Activated T-cell treated with anti-CD3 and anti-CD28 coated beads for 4 hours (primary cell): ENCODE measurements around the gene ZNF670.
"Not testable (repeated sequence)": the region's sequence is repeated elsewhere in the genome, so short reads cannot be mapped to it uniquely, and the experiment has no call there.

ENCODE experiments used
- DNase-seq: peaks from one replicate; pipeline ENCODE4 v3.0.0-alpha.2; 2020

Gene ZNF670

DNA sequence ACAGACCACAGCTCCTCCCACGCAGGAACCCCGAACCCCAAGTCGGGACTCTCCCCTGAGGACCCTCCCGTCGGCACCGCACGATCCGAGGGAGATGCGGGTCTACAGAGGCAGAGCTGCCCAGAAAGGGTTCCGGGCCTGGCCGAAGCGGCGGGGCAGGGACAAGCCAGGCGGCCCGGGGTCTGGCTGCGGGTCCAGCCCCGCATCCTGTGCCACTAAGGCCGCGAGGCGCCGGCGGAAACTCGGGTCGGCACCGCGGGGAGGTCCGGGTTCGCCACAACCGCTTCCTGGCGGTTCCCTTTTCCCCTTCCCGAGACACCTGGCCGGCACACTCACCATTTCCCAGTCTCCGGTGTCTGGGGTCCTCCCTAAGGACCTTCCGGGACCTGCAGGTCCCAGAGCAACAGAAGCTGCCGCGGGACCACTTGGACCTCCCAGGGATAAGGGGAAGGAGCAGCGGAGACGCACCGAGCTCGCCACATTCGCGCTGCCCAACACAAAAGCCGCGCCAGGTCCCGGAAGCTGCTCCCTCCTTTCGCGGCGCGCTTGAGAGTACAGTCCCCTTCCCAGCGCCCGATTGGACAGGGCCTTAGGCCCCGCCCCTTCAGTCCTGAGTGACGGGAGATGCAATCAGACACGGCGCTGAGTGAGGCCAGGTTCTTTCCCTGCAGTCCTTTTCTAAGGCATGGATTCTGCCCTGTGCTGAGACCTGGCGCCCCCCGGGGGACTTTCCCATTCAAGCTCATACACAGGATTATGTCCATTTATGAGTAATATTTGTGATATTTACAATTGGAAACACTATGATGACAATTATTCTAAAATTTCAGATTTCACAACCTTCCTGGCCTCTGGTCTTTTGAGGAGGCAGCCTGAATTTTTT is at the start of gene ZNF670:
Gene ZNF670 (minus strand): TSS at position 554 of the 883 bp plus-strand sequence. CDS start 215 bp downstream, at position 339.
- DNase-seq, result peak; percentile 83

DNA sequence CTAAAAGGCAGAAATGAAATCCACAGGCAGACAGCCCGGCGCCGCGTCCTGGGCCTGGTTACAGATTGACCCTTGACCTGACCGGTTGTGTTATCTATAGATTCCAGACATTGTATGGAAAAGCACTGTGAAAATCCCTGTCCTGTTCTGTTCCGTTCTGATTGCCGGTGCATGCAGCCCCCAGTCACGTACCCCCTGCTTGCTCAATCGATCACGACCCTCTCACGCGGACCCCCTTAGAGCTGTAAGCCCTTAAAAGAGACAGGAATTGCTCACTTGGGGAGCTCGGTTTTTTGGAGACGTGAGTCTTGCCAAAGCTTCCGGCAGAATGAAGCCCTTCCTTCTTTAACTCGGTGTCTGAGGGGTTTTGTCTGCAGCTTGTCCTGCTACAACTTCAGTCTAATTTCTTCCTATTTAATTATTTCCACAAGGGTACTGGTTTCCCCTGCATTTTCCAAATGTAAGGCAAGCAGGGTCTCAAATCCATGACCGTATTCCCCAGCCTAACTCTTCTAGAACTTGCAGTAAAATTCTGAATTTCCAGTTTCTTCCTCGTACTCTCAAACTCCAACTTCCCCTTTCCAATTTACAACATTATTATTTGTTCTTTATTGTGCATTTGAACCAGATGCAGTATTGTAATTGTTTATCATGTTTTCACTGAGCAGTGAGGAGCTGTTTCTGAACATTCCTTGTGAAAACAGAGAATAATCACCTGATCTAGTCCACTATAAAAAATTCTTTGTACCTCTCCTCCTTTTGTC is 49.1 kb upstream of the ZNF670 start:
- not testable (repeated sequence) for DNase-seq

DNA sequence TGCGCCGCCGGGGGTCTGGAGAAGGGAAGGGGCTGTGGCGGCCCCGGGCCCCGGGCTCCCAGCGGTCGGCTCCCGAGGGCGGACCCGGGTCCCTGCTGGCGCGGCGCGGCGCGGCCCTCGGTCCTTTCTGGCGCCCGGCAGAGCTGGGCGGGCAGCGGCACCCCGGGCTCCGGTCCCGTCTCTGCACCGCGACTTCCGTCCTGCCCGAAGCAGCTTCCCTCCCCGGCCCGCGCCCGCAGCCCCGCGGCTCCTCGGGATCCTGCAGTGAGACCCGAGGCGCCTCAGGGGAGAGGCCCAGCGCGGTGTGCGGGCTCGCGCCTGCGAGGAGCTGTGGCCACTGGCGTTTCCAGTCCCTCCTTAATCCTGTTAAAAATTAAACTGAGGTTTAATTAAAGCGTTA is 48.0 kb upstream of the ZNF670 start:
- not testable (repeated sequence) for DNase-seq

DNA sequence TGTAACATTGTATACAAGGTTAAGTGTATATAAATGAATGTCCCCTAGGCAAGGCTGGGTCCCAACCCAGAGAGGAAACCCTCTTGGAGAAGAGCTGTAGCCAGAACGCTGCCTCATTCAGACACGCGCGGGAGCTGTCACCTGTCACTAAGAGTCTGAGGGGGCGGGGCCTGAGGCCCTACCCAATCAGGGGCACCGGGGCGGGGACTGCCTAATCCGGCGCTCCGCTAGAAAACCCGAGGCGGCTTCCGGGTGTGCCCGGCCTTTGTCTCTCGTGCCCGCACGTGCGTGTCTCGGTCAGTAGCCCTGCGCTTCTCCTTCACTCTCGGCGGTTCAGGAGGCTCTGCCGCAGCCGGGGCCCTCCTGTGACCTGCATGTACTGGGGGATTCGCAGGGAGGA is 47.6 kb upstream of the ZNF670 start:
- not testable (repeated sequence) for DNase-seq

DNA sequence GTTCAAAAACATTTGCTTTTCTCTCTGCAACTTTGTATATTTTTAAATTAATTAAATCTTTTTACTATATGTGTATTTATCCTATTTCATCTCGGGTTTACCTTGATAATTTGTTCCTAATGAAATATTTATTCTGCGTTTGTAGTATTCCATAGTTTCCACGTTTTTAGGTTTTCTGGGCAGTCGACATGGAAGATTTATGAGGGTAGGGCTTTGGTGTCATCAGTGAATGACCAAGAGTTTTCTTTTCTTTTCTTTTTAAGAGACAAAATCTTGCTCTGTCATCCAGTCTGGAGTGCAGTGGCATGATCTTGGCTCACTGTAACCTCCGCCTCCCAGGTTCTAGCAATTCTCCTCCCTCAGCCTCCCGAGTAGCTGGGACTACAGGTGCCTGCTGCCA is 42.8 kb upstream of the ZNF670 start:
- no peak for DNase-seq

DNA sequence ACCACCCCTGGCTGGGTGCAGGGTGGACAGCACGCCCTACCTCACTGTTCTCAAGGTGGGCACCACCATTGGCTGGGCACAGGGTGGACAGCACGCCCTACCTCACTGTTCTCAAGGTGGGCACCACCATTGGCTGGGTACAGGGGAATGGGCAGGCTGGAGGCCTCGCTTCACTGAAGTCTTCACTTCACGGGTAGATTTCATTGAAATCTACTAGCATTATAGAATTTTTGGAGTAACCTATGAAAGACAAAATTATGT is 41.7 kb upstream of the ZNF670 start:
- DNase-seq, result not testable (repeated sequence)

DNA sequence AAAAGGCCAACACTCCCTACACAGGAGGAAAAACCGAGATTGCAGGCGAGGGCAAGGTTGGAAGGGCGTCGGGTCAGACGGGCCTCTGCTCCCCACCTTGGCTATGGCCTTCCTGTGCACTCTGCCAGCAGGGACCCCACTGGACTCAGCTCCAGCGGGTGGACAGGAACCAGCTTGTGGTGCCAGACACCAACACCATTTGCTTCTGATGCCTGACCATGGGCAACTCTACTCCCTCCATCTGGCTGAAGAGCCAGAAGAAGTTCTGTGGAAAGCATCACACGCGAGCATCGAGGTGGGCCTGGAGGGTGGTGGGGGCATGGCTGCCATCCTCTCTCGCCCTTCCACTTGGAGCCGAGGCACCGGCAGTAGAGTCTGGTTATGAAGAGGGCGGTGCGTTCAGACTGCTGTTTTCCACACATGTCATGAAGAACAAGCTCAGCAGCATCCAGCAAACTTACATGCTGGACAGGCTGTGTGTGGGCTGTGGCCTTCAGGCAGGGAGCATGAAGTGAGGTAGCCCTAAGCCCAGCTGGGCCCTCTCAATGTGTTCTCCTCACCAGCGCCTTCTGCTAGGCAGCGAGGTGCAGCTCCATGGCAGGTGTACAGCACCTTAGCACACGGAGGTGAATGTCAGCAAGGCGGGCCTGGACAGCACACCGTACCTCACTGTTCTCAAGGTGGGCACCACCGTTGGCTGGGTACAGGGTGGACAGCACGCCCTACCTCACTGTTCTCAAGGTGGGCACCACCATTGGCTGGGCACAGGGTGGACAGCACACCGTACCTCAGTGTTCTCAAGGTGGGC is 41.2 kb upstream of the ZNF670 start:
- DNase-seq, result no peak

DNA sequence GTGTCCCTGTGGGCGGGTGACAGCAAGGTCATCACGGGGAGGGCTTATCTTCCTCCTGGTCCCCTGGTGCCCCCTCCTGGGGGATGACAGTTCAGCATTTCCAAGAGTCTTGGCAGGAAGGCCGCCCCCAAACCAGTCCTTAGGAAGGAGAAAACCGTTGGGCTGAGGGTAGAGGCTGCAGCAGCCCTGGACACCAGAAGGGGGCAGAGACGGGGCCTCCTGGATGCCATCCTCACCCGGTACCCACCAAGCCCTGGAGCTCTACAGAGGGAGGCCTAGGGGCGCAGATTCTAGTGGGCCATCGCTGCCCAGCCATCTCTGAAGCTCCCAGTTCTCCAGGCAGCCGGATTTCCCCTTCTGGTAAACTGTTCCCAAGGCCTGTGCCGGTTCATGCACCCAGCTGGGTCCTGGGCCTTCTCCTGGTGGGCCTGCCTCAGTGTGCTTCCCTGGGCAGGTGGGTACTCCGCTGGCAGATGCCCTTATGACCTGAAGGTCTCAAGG is 40.4 kb upstream of the ZNF670 start:
- no peak for DNase-seq

DNA sequence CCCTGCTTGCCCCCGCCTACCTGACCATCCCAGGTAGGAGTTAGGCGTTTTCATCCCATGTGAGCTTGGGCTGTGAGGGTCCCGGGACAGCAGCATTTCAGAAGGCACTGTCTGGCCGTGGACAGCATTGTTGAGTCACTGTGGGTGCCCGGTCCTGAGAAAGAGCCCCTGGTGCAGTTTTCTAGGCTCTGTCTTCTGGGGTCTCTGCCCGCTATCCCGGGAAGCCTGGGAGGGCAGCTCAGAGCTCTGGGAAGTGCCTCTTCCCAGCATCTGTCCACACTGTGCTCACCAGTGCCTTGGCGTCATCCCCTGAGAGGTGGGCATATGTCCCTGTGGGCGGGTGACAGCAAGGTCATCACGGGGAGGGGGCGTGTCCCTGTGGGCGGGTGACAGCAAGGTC is 36.9 kb upstream of the ZNF670 start:
- no peak for DNase-seq

DNA sequence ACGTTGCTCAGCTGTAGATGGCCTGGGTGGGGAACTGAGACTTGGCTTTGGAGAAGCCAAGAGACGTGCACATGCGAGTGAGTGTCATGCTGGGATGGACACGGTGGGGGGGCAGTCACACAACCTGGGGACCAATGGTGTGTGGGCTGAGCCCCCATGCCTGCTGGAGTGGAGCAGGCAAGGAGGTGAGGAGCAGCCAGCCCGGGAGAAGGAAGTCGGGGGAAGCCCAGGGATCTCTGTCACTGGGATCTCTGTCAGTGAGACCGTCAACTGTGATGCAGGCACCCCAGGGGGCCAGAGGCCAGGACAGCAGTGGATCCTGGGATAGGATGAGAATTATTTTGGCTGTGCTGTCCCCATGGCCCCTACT is 36.5 kb upstream of the ZNF670 start:
- DNase-seq, result no peak

DNA sequence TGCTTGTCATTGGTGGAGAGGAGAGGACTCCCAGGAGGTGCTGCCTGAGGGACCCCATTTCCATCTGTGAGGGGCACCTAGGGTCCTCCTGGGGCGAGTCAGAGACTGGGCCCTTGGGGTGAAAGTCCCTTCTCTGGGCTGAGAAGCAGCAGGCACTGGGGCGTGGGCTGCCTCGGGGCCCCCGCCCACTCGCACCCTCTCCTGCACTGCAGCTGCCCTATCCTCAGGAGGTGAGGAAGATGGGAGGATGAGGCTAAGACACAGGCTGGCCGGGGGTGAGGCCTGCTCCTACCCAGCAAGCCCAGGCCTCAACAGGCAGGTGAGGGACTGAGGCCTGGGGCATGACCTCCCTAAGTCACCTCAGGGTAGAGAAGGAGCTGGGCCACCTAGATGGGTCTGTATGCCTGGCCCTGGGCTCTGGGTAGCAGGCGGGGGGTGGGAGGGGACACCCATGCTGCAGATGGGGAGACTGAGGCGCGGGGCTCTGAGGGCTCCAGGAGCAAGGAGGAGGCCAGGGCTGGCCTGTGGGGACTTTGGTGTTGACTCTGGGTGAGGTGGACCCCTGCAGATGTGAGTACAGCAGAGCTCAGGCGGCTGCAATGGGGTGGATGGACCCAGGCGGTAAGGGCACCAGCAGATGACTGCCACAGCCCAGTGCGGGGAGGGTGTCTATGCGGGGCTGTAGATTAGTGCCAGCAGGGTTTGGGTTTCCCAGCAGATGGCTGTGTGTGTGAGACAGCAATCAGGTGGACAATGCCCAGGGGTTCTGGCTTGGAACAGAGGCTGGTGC is 35.9 kb upstream of the ZNF670 start:
- no peak for DNase-seq

DNA sequence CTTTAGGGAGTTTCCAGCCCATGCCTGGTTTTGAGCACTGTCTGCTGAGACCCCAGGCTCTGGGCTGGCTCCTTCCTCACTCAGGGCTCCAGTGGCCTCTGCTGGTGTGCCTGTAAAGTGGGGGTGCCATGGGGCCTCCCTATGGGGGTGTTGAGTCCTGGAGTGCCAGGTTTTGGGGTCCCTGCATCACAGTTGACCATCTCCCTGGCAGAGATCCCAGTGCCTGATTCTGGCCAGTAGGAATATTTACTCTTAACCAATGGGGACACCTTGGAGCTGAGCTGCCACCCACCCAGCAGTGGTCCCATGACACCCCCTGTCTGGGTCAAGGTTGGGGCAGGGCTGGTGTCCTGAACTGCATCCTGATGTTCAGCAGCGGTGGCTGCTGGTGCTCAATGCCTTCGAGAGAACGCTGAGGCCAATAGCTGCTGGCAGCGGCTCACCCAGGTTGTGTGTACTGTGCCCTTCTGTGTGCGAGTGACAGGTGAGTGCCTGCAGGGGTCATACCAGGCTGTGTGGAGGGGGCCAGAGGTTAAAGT is 35.2 kb upstream of the ZNF670 start:
- no peak for DNase-seq

DNA sequence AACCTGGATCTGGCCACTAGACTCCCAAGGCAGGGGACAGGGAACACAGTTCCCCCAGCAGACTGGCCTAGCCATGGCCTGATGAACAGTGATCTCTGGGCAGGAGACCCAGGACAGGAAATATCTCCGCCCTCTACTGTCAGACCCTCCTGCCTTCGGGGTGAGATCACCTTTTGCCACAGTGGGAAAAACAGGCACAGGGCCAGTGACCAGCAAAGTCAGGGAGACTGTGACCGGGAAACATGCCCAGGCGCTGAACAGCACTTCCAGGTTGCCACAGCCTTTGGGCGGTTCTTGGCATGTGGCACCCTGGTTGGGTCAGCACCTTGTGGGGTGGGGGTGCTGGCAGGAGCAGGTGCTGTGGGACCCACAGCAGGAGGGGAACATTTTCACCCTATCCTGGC is 34.5 kb upstream of the ZNF670 start:
- DNase-seq, result no peak

DNA sequence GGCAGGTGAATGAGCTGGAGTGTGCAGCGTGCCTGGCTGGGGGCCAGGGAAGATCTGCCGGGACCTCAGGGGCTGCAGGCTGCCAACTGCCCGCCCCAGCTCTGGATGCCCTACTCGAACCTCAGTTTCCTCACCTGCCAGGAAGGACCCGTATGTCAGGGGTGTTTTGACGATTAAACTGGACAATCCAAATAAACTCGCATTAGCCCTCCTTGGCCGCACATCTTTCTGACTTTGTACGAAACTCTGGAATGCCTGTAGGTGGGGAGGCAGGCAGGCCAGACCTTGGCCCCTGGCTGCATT is 33.8 kb upstream of the ZNF670 start:
- DNase-seq, result no peak

DNA sequence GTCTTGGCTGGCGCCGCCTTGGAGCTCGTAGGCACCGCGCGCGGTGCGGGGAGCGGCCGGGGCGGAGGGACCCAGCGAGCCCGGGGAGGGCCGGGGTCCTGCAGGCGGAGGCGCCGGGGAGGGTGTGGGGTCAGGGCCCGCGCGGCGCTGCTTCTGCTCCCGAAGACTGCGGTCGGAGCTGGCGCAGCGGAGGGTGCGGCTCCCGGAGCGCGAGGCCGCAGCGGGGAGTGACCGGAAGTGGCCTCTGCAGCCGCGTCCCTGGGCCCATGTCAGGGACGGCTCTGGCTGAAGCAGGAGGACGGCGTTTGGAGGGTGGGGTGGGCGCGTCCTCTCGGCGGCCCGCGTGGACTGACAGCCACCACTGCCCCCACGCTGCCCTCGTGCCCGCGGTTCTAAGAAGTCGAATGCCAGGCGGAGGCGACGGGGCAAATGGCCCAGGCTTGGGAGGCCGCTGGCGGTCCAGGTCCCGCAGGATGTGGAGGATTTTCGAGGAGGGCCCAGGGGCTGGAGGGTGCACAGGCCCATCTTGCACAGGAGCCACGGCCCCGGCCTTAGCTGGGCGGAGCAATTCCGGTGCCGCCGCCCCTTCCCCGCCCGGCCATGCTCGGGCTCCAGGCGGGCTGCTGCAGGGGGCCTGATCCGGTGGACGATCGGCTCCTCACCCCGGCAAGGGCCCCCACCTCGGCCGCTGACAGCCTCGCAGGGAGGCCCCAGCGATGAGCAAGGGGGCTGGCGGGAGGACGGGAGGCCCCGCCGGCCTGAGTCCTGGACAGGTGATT is 33.3 kb upstream of the ZNF670 start:
- DNase-seq, result no peak

DNA sequence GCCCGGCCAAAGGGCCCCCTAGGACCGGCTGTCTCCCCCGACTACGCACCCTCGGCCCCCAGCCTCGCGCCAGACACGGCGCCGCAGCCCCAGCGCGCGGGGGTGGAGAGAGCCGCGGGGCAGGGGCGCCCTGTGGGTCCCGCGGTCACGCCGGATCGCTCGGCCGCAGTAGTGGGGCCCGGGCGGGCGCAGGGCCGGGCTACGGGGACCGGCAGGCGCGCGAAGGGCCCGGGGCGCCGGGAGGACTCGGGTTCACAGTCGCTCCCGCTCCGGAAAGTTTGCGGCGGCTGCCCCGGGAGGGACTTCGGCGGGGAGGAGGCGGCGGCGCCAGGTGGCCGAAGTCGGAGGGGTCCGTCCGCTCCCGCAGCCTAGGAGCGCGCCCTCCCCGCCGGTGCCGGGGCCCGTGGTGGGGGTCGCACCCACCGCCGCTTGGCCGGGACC is 32.7 kb upstream of the ZNF670 start:
- no peak for DNase-seq

DNA sequence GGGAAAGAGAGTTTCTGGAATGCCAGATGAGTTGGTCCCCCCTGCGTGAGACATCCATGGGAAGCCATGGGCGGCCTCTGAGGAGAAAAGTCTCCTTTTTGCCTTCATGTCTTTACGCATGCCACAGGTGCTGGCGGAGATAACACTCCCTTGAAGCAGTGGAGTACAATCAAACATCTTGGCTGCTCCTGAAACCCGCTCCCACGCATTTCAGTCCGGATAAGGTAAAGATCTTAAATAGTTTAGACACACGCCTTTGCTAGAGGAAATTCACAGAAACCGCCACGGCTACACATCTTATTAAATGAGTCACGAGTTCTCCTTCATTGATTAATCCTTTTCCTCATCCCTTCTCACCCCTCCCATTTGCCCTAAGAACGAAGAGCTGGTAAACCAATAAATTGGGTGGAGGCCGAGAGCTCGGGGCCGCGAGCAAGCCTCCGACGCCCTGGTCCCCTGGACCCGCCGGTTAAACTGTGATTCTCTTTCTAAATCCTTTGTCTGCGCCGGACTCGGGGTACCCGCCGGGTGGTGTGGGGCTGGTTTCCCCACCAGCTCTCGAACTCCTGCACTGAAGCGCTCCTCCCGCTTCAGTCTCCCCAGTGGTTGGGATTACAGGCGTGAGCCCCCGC is 32.1 kb upstream of the ZNF670 start:
- peak; percentile 25 for DNase-seq

DNA sequence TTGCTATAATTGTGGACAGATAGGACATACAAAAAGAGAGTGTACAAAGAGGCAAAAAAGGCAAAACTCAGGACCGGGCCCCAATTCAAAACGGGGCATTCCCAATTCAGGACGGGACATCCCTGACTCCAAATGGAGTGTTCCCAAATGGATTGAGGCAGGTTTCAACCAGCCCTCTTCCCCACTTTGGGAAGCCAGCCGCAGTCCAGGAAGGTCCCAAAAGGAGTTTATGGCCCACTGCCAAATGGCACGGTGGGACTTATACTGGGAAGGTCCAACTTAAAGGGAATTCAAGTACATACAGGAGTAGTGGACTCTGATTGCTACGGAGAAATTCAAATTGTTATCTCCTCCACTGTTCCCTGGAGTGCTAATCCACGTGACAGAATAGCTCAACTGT is 29.1 kb upstream of the ZNF670 start:
- DNase-seq, result no peak

DNA sequence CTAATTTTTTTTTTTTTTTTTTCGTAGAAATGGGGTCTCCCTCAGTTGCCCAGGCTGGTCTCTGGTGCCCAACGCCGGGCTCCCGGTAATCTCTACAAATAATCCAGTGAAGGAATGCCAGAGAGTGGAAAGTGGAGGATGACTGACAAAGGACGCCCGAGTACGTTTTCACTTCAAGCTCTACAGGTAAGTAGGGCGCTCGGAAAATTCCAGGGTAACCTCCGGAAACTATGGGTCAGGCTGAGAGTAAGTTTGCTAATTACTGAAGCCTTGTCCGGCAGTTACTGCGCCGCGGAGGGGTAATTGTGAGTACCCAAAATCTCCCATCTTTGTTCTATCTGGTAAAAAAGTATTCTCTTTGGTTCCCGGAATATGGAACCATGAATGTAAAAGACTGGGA is 27.4 kb upstream of the ZNF670 start:
- DNase-seq, result no peak

DNA sequence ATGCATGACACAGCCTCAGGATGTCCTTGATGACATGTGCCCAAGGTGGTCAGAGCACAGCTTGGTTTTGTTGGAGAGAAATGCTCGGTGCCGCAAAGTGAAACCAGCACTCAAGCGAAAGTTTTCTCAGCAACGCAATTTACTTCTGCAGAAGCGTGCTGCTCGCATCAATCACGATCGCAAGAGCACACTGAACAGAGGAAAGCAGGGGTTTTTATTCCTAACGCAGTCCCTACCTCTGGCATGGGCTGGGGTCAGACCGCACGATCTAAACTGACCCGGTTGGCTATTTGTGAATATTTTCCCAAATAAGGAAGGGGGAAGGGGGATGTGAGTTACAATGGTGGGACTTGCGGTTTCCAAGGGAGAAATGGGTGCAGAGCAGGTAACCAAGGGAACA is 26.4 kb upstream of the ZNF670 start:
- no peak for DNase-seq
